SK-N-MC (cell line): ENCODE data around the gene ERBB4.

Experiments
- EZH2 ChIP-seq: fragments of 200-600 bp; sonication (generic); IDR thresholded peaks from one replicate; pipeline ENCODE4 v1.6.1; 2017; ENCODE audit warnings: antibody characterized with exemption
- POLR2AphosphoS5 ChIP-seq: IDR thresholded peaks from 2 replicates; pipeline ENCODE4 v1.6.1; 2012; ENCODE audit warnings: mild to moderate bottlenecking, low read depth, low read length, borderline replicate concordance

GRCh38 chr2:211671977-211672376 is 866.6 kb downstream of the ERBB4 start:
- TF ChIP-seq POLR2AphosphoS5 (no peak), EZH2 (no peak)
